ENCODE results near the gene LRMDA. TPM values are rescaled to one million over a fixed set of nuclear protein-coding genes. Genes with fewer than 3 reads are reported as not detected.

LRMDA gene
- total and polyA plus RNA-seq, 7 donors = 1.0 to 5.7 (median 2.5) TPM

- TF ChIP-seq CTCF (IDR thresholded peaks at IDR 0.05) = no peak
- Histone ChIP-seq H3K4me1 (no peaks in the 10 kb centered on the region), H3K36me3 (ENCODE audit: insufficient read depth in 1 of 2, low read depth in 1 of 2) (no peaks in the 10 kb centered on the region), H3K27me3 (ENCODE audit: insufficient read depth in 3 of 3, low read length in 2 of 3) (no peaks in the 10 kb centered on the region), H3K4me3 (no peak overlapping the region), H3K27ac (no peak overlapping the region), H3K9me3 (no peaks in the 10 kb centered on the region)
- intact Hi-C loops (cut with DNase I) = no loop called here
- no peak for DNase-seq
- 24 to 34% (median 29%) methylated on average over 13 of the region's 13 CpGs for WGBS, 3 donors
- ATAC-seq = no peak
These were observed 850.9 kb downstream of the LRMDA start for GRCh38 chr10:76282061-76283025.

GRCh38 chr10:76284351-76284750 lies 852.9 kb downstream of the LRMDA start:
- no peaks in the 10 kb centered on the region for H3K4me1 ChIP-seq
- no peak for DNase-seq
- no peaks in the 10 kb centered on the region for H3K36me3 ChIP-seq (ENCODE audit: insufficient read depth in 1 of 2, low read depth in 1 of 2)
- no peaks in the 10 kb centered on the region for H3K9me3 ChIP-seq
- H3K27ac ChIP-seq = no peak overlapping the region
- no peak for TF ChIP-seq CTCF (IDR thresholded peaks at IDR 0.05)
- no peak overlapping the region for H3K4me3 ChIP-seq
- WGBS, 3 donors = 88 to 97% (median 92%) methylated on average over 2 of the region's 2 CpGs
- intact Hi-C loops (cut with DNase I) = no loop called here
- ATAC-seq = no peak
- H3K27me3 ChIP-seq (ENCODE audit: insufficient read depth in 3 of 3, low read length in 2 of 3) = no peaks in the 10 kb centered on the region

GRCh38 chr10:76285012-76285411 lies 853.6 kb downstream of the LRMDA start:
- no peak overlapping the region for H3K27ac ChIP-seq

GRCh38 chr10:76285515-76285914 lies 854.1 kb downstream of the LRMDA start:
- no peaks in the 10 kb centered on the region for H3K36me3 ChIP-seq (ENCODE audit: insufficient read depth in 1 of 2, low read depth in 1 of 2)

More at GRCh38 chr10:76285012-76285411, 853.6 kb downstream of the LRMDA start:
- 61 to 80% (median 69%) methylated on average over 1 of the region's 1 CpG for WGBS, 3 donors
- no peaks in the 10 kb centered on the region for H3K27me3 ChIP-seq (ENCODE audit: insufficient read depth in 3 of 3, low read length in 2 of 3)
- H3K4me3 ChIP-seq = no peak overlapping the region
- no peaks in the 10 kb centered on the region for H3K4me1 ChIP-seq
- no peak for ATAC-seq
- no peak for TF ChIP-seq CTCF (IDR thresholded peaks at IDR 0.05)
- no peaks in the 10 kb centered on the region for H3K36me3 ChIP-seq (ENCODE audit: insufficient read depth in 1 of 2, low read depth in 1 of 2)
- H3K9me3 ChIP-seq = no peaks in the 10 kb centered on the region
- intact Hi-C loops (cut with DNase I) = no loop called here
- no peak for DNase-seq

More at GRCh38 chr10:76285515-76285914, 854.1 kb downstream of the LRMDA start:
- no peak overlapping the region for H3K27ac ChIP-seq
- DNase-seq (no peak), ATAC-seq (no peak)
- H3K27me3 ChIP-seq (ENCODE audit: insufficient read depth in 3 of 3, low read length in 2 of 3) = no peaks in the 10 kb centered on the region
- no peak overlapping the region for H3K4me3 ChIP-seq
- no peaks in the 10 kb centered on the region for H3K4me1 ChIP-seq
- H3K9me3 ChIP-seq = no peaks in the 10 kb centered on the region
- WGBS, 3 donors = 82 to 93% (median 87%) methylated on average over 2 of the region's 2 CpGs
- no peak for TF ChIP-seq CTCF (IDR thresholded peaks at IDR 0.05)
- intact Hi-C loops (cut with DNase I) = no loop called here
